Jurkat, Clone E6-1 (cell line): Measurements from ENCODE around the gene CETP.

Experiments used
- DNase-seq: peaks from one replicate; pipeline ENCODE4 v3.0.0-alpha.2; 2011; ENCODE audit warnings: low read depth, low spot score
- H3K4me3 ChIP-seq: 2 replicates; pipeline ENCODE4 v1.5.1; 2011; ENCODE audit warnings: mild to moderate bottlenecking, low read length, control low read depth, moderate library complexity

The CETP gene

DNA sequence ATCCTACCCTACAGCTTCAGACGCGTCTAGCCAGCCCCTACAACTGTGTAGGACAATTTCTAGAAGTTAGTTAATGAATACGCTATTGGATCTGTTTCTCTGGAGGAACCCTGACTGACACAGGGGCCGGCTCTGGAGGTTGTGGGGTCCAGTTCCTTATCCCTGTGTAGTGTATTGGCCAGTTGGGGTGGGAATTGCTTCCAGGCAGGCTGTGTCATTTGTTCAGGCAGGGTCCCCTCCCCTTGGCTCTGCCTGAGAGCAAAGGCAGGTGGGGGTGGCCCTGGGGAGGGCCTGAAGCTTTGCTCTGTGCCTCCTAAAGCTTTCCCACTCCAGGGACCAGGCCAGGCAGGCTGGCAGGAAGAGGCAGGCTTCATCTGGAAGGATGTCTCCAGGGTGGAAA lies 11.7 kb upstream of the CETP start:
- DNase-seq, result no peak
- H3K4me3 ChIP-seq, result no peak overlapping the region

DNA sequence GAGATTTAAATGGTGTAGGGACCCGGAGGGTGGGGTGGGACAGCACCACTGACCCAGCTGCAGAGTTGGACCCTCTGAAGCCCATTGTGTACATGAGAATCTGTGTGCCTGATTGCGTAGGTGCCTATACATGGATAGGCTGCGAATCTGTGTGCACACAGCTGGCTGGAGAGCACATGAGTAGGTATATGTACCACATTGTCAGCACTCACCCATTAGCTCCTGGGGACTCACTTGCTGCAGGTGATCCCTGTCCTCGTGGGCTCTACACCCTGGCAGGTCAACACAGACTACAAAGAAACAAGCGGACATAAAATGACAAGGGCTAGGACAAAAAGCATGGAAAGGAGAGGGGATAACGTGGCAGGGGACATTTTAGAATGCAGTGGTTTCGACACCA lies 11.3 kb upstream of the CETP start:
- DNase-seq, result no peak
- H3K4me3 ChIP-seq, result no peak overlapping the region

DNA sequence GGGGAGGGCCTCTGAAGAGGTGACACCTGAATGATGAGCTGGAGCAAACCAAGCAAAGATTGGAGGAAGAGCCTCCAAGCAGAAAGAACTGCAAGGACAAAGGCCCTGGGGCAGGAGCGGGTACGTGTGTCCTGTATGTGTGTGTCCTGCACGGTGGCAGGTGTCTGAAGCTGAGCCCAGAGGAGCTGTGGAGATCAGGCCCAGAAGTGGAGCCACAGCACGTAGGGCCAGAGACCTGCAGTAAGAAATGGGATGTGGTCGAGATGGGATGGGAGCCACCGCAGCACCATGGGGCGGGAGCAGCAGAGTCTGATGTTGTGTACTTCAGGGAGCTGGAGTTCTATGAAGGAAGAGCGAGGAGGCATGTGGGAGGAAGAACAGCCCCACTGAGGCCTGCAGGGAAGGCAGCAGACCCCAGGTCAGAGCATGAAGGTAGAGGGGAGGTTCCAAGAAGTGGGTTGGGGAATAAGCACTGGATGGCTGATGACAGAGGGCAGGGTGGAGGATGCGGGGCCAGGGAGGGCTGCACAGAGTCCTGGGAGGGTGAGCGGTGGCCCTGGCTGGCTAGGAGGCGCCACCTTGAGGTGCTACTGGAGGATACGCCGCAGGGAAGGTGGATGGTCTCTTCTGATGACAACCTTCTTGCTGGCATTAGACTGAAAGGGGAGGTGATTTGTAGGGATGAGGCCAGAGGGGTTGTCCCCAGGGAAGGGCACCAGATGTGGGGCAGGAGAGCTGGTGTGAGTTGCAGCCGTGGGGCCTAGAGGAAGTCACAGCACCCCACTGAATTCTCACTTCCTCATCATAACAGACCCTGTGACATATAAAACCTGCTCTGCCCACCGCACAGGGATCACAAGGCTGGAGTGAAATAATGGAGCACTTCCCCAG lies 10.6 kb upstream of the CETP start:
- peak; percentile 36 for DNase-seq
- no peak overlapping the region for H3K4me3 ChIP-seq

- DNase-seq, result no peak
These were observed 8.7 kb upstream of the CETP start for GRCh38 chr16:56953006-56953405.

GRCh38 chr16:56956076-56956475 lies 5.7 kb upstream of the CETP start:
- no peak for DNase-seq
- H3K4me3 ChIP-seq, result no peak overlapping the region

More at GRCh38 chr16:56953006-56953405, 8.7 kb upstream of the CETP start:
- H3K4me3 ChIP-seq, result no peak overlapping the region

- no peak for DNase-seq
- no peak overlapping the region for H3K4me3 ChIP-seq
These were observed 5.0 kb upstream of the CETP start for GRCh38 chr16:56956756-56957155.

DNA sequence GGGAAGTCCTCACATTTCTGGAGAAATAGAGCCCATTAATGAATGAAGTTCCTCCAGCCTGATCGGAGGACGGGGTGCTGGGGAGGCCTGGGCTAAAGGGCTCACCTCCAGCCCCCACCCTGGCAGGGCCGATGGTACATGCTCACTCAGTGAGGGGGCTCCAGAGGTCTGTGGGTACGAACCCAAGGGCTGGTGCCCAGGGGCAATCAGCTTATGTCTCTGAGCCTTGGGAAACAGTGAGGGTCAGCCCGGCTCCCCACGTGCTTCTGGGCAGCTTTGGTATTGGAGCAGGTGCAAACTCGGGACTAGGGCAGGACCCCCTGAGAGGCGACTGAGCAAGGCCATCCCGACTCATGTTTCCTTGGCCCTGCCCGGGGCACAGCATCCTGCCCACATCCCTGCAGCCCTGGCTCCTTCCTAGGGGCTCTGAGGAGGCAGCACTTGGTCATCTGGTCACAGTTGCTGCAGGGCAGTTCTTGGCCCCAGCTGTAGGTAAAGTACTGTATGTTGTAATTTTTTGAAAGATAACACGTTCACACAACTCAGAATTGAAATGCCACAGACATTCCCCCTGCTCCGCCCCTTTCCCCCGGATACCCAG lies 969 bp upstream of the CETP start:
- no peak for DNase-seq
- H3K4me3 ChIP-seq, result no peak overlapping the region

DNA sequence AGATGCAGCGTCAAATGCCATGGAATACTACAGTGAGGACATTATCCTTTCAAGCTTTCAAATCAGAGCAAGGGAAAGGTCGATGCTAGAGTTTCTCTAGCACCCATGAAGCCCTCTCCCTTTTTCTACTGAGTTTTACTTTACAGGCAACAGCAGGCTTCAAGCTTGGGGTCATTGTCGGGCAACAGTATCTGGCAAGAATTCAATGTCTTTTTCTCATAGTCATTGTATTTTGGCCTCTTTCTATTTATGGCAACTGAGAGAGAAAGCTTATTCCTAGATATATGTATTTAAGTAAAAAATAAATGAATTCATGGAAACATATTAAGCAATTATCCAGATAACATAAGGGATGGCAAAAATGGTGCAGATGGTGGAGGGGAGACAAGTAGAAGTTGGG lies 364 bp upstream of the CETP start:
- no peak overlapping the region for H3K4me3 ChIP-seq
- no peak for DNase-seq

DNA sequence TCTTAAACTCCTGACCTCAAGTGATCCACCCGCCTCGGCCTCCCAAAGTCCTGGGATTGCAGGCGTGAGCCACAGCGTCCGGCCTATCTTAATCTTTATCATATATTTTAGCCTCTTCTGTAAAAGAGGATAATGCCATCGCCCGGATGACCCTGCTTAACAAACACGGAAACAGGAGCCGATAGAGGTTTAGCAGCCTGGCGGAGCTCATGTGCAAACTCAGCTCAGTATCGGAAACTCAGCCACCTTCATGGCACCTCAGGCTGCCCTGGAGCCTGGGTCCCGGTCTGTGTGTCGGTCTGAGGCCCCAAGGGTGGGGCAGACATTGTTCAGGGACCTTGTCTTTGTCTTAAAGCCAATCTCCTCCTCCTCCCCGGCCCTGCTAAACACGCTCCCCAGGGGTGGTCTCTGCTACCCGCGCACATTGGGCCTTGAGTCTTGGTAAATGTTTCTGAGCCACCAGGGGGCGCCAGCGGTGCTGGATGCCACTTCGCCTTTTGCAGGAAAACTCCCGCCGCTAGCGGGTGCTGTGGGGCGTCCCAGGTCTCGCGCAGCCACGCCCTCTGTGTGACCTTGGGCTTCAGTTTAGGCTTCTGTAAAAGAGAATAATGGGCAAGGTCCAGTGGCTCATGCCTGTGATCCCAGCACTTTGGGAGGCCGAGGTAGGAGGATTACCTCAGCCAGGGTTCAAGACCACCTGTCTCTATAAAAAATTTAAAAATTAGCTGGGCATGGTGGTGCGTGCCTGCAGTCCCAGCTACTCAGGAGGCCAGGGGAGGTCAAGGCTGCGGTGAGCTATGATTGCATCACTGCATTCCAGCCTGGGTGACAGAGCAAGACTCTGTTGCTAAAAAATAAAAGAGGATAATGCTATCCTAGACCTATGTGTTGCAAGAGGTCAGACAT lies 2.7 kb downstream of the CETP start:
- H3K4me3 ChIP-seq, result no peak overlapping the region
- DNase-seq, result peak; percentile 87

- no peak overlapping the region for H3K4me3 ChIP-seq
- DNase-seq, result no peak
These were observed 3.7 kb downstream of the CETP start for GRCh38 chr16:56965149-56966092.

- DNase-seq, result no peak
- H3K4me3 ChIP-seq, result no peak overlapping the region
These were observed 4.3 kb downstream of the CETP start for GRCh38 chr16:56966093-56966475.

GRCh38 chr16:56967733-56968132 lies 6.0 kb downstream of the CETP start:
- DNase-seq, result no peak
- H3K4me3 ChIP-seq, result no peak overlapping the region

GRCh38 chr16:56969769-56970168 lies 8.0 kb downstream of the CETP start:
- no peak overlapping the region for H3K4me3 ChIP-seq
- no peak for DNase-seq

DNA sequence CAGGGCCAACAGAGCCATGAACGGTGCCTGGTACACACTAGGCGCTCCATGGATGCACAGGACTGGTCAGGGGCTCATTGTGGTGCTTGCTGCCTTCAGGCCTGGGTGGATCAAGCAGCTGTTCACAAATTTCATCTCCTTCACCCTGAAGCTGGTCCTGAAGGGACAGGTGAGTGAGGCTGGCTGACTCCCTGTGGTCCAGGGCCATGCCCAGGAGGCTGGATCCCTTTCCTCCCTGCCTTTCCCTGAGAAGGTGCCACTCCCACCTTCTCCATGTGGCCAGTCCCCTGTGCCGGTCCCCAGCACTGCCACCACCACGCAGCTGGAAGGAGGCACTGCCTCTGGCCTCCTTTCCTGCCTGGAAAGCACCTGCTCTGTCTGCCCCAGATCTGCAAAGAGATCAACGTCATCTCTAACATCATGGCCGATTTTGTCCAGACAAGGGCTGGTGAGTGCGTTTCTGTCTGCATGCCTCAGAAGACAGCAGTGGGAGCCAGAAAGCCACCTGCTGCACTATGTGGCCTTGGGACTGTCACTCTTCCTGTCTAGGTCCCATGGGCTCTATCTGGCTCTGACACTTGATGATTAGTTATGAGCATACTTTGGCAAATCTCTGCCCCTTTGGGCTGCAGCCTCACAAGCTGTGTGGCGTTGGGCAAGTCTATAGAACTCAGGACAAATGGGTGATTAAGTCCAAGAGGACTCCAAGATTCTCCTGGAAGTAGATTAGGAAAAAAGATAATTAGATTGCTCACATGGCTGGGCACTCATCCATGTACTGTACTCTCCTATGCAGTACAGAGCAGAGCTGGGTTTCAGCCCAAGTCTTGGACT lies 9.4 kb downstream of the CETP start:
- H3K4me3 ChIP-seq, result no peak overlapping the region
- no peak for DNase-seq

DNA sequence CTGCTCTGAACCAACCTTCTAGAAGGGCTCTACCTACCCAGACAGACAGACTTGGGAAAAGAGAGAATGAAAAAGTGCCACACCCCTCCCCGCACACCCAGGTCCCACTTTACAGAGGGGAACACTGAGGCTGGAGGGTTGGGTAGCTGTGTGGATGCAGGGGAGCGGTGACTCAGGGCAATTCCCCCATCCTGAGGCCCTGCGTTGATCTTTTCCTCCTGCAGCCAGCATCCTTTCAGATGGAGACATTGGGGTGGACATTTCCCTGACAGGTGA lies 10.0 kb downstream of the CETP start:
- DNase-seq, result no peak
- no peak overlapping the region for H3K4me3 ChIP-seq

DNA sequence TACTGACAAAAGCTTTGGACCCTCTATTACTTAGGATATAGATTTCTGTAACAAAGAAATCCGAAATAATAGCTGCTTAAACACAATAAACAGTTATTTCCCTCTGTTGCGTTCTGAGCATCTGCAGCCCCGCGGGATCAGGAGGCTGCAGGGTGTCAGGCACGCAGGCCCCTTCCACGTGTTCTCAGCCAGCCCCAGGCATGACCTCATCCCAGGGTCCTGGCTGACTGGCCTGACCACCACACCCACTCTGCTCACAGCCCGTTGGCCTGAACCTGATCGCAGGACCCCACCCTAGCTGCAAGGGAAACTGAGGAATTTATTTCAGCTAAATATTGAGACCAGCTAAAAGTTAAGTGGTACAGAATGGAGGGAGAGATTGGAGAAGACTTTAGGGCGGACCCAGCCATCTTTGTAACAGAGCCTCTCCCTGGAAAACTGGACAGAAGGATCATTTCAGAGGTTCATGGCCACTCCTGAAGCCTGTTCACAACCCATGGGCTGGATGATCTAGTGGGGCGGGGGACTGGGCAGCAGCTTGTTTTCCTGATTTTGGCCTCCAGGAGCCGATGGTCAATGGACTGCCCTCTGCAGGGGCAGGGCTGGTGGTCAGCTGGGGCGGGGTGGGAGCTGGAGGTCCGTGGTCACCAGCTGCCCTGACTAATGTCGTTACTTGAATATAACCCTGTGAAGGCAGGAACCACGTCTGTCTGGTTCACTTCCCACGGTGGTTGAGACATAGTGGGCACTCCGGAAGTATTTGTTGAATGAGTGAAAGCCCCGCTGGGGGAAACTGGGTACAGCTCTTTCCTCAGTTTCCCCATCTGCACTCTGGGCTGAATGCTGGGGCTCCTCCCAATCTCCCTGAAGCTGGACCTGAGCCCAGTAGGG lies 10.9 kb downstream of the CETP start:
- H3K4me3 ChIP-seq, result no peak overlapping the region
- DNase-seq, result no peak

GRCh38 chr16:56973294-56973689 lies 11.5 kb downstream of the CETP start:
- no peak for DNase-seq
- H3K4me3 ChIP-seq, result no peak overlapping the region
